ENCODE results near the gene ZNF543.

ZNF543 gene

DNA sequence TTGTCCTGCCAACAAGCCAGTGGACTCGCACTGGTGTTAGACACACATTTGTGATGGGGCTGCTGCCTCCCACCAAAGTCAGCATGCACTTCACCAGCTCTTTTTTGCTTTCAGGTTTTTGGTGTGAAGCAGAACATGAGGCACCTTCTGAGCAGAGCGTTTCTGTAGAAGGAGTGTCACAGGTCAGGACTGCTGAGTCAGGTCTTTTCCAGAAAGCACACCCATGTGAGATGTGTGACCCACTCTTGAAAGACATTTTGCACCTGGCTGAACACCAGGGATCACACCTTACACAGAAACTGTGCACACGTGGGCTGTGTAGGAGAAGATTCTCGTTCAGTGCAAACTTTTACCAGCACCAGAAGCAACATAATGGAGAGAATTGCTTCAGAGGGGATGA lies 35.6 kb downstream of the ZNF543 start:
- ChIA-PET CTCF (interaction anchor here (0.9 to 1.2 kb wide), 2 partner anchors 9 to 33 kb away, joined by 3 read pairs; partner anchors contain the start of gene ZNF548), POLR2A (no interaction called here)
- TF ChIP-seq, protein P1, sequence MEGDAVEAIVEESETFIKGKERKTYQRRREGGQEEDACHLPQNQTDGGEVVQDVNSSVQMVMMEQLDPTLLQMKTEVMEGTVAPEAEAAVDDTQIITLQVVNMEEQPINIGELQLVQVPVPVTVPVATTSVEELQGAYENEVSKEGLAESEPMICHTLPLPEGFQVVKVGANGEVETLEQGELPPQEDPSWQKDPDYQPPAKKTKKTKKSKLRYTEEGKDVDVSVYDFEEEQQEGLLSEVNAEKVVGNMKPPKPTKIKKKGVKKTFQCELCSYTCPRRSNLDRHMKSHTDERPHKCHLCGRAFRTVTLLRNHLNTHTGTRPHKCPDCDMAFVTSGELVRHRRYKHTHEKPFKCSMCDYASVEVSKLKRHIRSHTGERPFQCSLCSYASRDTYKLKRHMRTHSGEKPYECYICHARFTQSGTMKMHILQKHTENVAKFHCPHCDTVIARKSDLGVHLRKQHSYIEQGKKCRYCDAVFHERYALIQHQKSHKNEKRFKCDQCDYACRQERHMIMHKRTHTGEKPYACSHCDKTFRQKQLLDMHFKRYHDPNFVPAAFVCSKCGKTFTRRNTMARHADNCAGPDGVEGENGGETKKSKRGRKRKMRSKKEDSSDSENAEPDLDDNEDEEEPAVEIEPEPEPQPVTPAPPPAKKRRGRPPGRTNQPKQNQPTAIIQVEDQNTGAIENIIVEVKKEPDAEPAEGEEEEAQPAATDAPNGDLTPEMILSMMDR (IDR thresholded peaks at IDR 0.05; ENCODE audit: control extremely low read depth, extremely low read depth, low read depth, missing control alignments), result no peak
- DNase-seq (ENCODE audit: extremely low spot score), result no peak

GRCh38 chr19:57357406-57357805 lies 37.1 kb downstream of the ZNF543 start:
- TF ChIP-seq, protein P1 (IDR thresholded peaks at IDR 0.05; ENCODE audit: control extremely low read depth, extremely low read depth, low read depth, missing control alignments), result no peak
- no peak for DNase-seq (ENCODE audit: extremely low spot score)
- ChIA-PET CTCF (no interaction called here), POLR2A (no interaction called here)

DNA sequence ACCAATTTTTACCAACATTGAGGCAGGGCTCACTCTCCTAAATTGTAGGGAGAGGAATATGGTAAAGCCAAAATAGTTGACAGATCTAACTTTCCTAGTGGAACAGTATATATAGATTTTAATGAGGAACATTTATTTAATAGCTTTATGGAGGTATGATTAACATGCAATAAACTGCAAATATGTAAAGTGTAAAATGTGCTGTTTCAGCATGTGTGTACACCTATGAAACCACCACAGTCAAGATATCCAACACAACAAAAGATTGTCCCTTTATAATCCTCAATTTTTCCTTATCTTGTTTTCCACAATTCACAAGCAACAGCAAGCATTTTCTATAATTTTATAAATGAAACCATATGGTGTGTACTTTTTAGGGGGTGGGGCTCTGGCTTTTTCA lies 39.0 kb downstream of the ZNF543 start:
- POLR2A ChIA-PET, result no interaction called here
- CTCF ChIA-PET, result no interaction called here
- DNase-seq (ENCODE audit: extremely low spot score), result no peak
- TF ChIP-seq, protein P1 (IDR thresholded peaks at IDR 0.05; ENCODE audit: control extremely low read depth, extremely low read depth, low read depth, missing control alignments), result no peak

GRCh38 chr19:57362419-57362818 lies 42.1 kb downstream of the ZNF543 start:
- ChIA-PET CTCF (interaction anchor here (1.1 to 1.7 kb wide), 2 partner anchors 12 to 76 kb away, joined by 3 to 6 read pairs; partner anchors contain the start of gene ZNF304), POLR2A (interaction anchor here (0.6 to 0.8 kb wide), 2 partner anchors 49 to 59 kb away, joined by 3 to 5 read pairs; no protein-coding TSS in a partner anchor)
- TF ChIP-seq, protein P1 (IDR thresholded peaks at IDR 0.05; ENCODE audit: control extremely low read depth, extremely low read depth, low read depth, missing control alignments), result no peak
- no peak for DNase-seq (ENCODE audit: extremely low spot score)

DNA sequence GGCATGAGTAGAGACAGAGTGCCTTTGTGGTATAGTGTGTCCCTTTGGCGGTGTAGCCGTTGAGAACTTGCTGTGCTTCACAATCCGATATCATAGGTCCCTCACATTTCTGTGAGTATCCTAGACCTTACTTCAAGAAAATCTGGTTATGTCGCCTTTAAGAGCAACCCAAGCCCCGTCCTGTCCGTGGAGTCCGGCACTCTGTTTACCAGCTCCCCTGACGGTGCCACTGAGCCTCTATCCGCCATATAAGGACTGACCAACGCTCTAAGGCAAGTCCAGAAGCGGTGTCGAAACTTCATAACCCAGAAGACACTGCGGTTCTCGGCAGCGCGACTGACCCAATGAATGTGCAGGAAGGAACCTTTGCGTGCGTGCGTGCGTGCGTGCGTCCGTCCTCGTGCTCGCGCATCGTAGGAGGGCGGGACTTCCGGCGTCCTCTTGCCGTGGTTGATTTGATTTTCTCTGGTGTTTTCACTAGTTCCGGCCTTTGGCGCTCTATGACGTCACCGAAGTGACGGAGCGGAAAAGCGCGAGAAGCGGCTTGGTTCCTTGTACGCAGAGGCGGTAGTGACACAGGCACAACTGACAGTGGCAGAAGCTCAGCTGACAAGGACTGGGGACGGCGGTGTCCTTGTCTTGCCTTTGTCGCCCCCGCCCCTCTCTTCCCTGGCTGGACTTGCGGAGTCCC lies 42.9 kb downstream of the ZNF543 start, which contains the start of the genes TRAPPC2B and ZNF547:
TRAPPC2B (plus strand) TSS at position 555 of the 691 bp plus-strand sequence. CDS start 1,283 bp downstream, outside the sequence.
ZNF547 (plus strand) TSS at position 555 of the 691 bp plus-strand sequence. CDS start 5,005 bp downstream, outside the sequence.
- CTCF ChIA-PET, result interaction anchor here (0.8 to 1.7 kb wide), 4 partner anchors 9 to 75 kb away, joined by 3 to 6 read pairs (median 3); partner anchors contain the start of gene ZNF304
- peak; percentile 96 for DNase-seq (ENCODE audit: extremely low spot score)
- TF ChIP-seq, protein P1 (IDR thresholded peaks at IDR 0.05; ENCODE audit: control extremely low read depth, extremely low read depth, low read depth, missing control alignments), result no peak
- POLR2A ChIA-PET, result interaction anchor here (0.8 kb wide), 1 partner anchor 59 kb away, joined by 5 read pairs; no protein-coding TSS in a partner anchor

- POLR2A ChIA-PET, result no interaction called here
- CTCF ChIA-PET, result interaction anchor here (0.8 to 1.7 kb wide), 3 partner anchors 10 to 13 kb away, joined by 3 to 6 read pairs (median 3); partner anchors contain the start of gene ZNF304
- no peak for DNase-seq (ENCODE audit: extremely low spot score)
- TF ChIP-seq, protein P1 (IDR thresholded peaks at IDR 0.05; ENCODE audit: control extremely low read depth, extremely low read depth, low read depth, missing control alignments), result no peak
Observed at GRCh38 chr19:57363688-57364181, 43.5 kb downstream of the ZNF543 start.
